Measurements from ENCODE around the gene TSSK2.

Gene TSSK2

GRCh38 chr22:19175026-19175601, 44.0 kb downstream of the TSSK2 start:
- H3K27ac Mint-ChIP-seq: no peak overlapping the region

GRCh38 chr22:19175602-19176174, 44.6 kb downstream of the TSSK2 start:
- Mint-ChIP-seq H3K27me3 (no peaks in the 10 kb centered on the region), H3K9me3 (ENCODE audit: low read depth) (no peaks in the 10 kb centered on the region), H3K4me3 (peak overlapping the region; percentile 9), H3K27ac (peak overlapping the region; percentile 50), H3K4me1 (ENCODE audit: low read depth) (peaks cover 22% of the 10 kb centered on the region), H3K36me3 (peaks cover 3% of the 10 kb centered on the region)

More at GRCh38 chr22:19175026-19175601, 44.0 kb downstream of the TSSK2 start:
- no peak overlapping the region for H3K4me3 Mint-ChIP-seq
- H3K36me3 Mint-ChIP-seq: peaks cover 3% of the 10 kb centered on the region
- H3K4me1 Mint-ChIP-seq (ENCODE audit: low read depth): peaks cover 27% of the 10 kb centered on the region
- no peaks in the 10 kb centered on the region for H3K9me3 Mint-ChIP-seq (ENCODE audit: low read depth)
- H3K27me3 Mint-ChIP-seq: peaks cover 4% of the 10 kb centered on the region

GRCh38 chr22:19176175-19176643, 45.1 kb downstream of the TSSK2 start:
- peak overlapping the region; percentile 9 for H3K4me3 Mint-ChIP-seq
- H3K27me3 Mint-ChIP-seq: no peaks in the 10 kb centered on the region
- H3K9me3 Mint-ChIP-seq (ENCODE audit: low read depth): no peaks in the 10 kb centered on the region
- peaks cover 3% of the 10 kb centered on the region for H3K36me3 Mint-ChIP-seq
- peaks cover 23% of the 10 kb centered on the region for H3K4me1 Mint-ChIP-seq (ENCODE audit: low read depth)
- peak overlapping the region; percentile 50 for H3K27ac Mint-ChIP-seq

DNA sequence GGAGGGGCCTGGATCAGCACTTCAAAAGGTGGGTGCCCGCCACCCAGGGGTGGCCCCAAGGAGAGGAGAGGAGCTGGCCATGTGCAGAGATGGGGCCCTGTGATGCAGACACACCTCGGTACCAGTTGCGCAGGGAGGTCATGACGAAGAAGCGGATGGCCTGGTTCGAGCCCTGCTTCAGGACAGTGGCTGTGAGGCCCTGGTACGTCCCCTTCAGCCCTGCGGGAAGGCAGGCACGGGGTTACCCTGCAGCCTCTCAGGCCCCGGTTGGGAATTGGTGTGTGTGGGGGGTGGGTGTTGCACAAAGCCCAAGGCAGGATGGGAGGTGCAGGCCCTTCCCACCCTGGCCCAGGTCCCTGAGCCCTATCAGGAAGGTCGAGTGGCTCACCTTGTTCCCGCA, 45.6 kb downstream of the TSSK2 start:
- peaks cover 3% of the 10 kb centered on the region for H3K36me3 Mint-ChIP-seq
- H3K27ac Mint-ChIP-seq: no peak overlapping the region
- peaks cover 25% of the 10 kb centered on the region for H3K4me1 Mint-ChIP-seq (ENCODE audit: low read depth)
- H3K9me3 Mint-ChIP-seq (ENCODE audit: low read depth): no peaks in the 10 kb centered on the region
- H3K4me3 Mint-ChIP-seq: peak overlapping the region; percentile 73
- no peaks in the 10 kb centered on the region for H3K27me3 Mint-ChIP-seq

- no peaks in the 10 kb centered on the region for H3K9me3 Mint-ChIP-seq (ENCODE audit: low read depth)
- H3K36me3 Mint-ChIP-seq: peaks cover 3% of the 10 kb centered on the region
- no peaks in the 10 kb centered on the region for H3K27me3 Mint-ChIP-seq
- peak overlapping the region; percentile 76 for H3K4me3 Mint-ChIP-seq
- peaks cover 30% of the 10 kb centered on the region for H3K4me1 Mint-ChIP-seq (ENCODE audit: low read depth)
- H3K27ac Mint-ChIP-seq: no peak overlapping the region
These were observed 46.3 kb downstream of the TSSK2 start for GRCh38 chr22:19177164-19178064.

GRCh38 chr22:19178065-19178656, 47.1 kb downstream of the TSSK2 start:
- Mint-ChIP-seq H3K9me3 (ENCODE audit: low read depth) (no peaks in the 10 kb centered on the region), H3K36me3 (no peaks in the 10 kb centered on the region), H3K4me3 (peak overlapping the region; percentile 49), H3K27me3 (no peaks in the 10 kb centered on the region), H3K4me1 (ENCODE audit: low read depth) (peaks cover 26% of the 10 kb centered on the region), H3K27ac (no peak overlapping the region)

DNA sequence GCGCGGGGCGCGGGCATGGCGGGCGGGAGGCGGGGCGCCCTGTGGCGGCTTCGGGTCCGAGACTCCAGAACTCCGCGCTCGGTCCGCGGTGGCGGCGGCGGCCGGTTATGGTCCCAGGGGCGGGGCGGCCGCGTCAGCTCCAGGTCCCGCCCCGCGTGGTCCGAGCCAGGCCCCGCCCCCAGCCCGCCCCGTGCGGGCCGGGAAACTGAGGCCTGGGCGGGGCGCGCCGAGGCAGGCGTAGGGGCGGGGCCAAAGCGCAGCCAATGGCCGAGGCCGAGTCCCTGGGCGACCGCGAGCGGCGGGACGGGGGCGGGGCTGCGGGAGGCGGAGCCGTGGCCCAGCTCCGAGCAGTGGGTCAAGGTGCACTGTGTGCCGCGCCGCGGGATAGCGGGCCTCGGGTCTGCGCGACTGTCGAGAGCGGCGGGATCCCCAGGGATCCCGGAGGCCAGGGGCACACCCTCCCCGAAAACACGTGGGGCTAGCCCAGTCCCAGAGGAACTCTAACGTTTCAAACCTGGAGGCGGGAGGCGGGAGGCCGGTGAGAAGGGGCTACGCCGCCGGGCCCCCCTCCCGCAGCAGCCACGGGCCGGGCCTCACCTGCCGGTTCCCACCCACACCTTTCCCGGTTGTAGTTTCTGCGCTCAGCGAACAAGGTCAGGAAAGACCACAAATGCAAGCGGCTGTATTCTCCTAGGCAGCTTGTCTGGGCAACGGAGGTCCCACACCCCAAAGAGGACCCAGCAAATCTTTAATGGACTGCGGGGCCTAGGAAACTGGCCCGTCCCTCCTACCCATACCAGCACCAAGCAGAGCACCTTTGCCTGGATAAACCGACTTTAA, 47.8 kb downstream of the TSSK2 start, which contains the start of gene SLC25A1:
Gene SLC25A1, minus strand, starts transcription at position 80 of the 840 bp plus-strand sequence. Its CDS starts 63 bp downstream, at position 17.
- peaks cover 20% of the 10 kb centered on the region for H3K4me1 Mint-ChIP-seq (ENCODE audit: low read depth)
- H3K9me3 Mint-ChIP-seq (ENCODE audit: low read depth): no peaks in the 10 kb centered on the region
- H3K27me3 Mint-ChIP-seq: no peaks in the 10 kb centered on the region
- peak within 1 kb of the TSS; percentile 69 for H3K27ac Mint-ChIP-seq
- H3K4me3 Mint-ChIP-seq: peak within 1 kb of the TSS; percentile 86
- no peaks in the 10 kb centered on the region for H3K36me3 Mint-ChIP-seq

GRCh38 chr22:19179497-19180048, 48.5 kb downstream of the TSSK2 start:
- no peaks in the 10 kb centered on the region for H3K27me3 Mint-ChIP-seq
- peaks cover 19% of the 10 kb centered on the region for H3K4me1 Mint-ChIP-seq (ENCODE audit: low read depth)
- H3K27ac Mint-ChIP-seq: peak overlapping the region; percentile 69

GRCh38 chr22:19180234-19180633, 49.1 kb downstream of the TSSK2 start:
- H3K27ac Mint-ChIP-seq: no peak overlapping the region

More at GRCh38 chr22:19179497-19180048, 48.5 kb downstream of the TSSK2 start:
- H3K4me3 Mint-ChIP-seq: peak overlapping the region; percentile 86
- no peaks in the 10 kb centered on the region for H3K36me3 Mint-ChIP-seq
- H3K9me3 Mint-ChIP-seq (ENCODE audit: low read depth): no peaks in the 10 kb centered on the region

GRCh38 chr22:19180740-19181410, 49.8 kb downstream of the TSSK2 start:
- Mint-ChIP-seq H3K27me3 (no peaks in the 10 kb centered on the region), H3K4me1 (ENCODE audit: low read depth) (peaks cover 18% of the 10 kb centered on the region), H3K27ac (no peak overlapping the region), H3K4me3 (no peak overlapping the region), H3K36me3 (no peaks in the 10 kb centered on the region), H3K9me3 (ENCODE audit: low read depth) (no peaks in the 10 kb centered on the region)

More at GRCh38 chr22:19180234-19180633, 49.1 kb downstream of the TSSK2 start:
- Mint-ChIP-seq H3K36me3 (no peaks in the 10 kb centered on the region), H3K4me3 (no peak overlapping the region), H3K4me1 (ENCODE audit: low read depth) (peaks cover 18% of the 10 kb centered on the region), H3K9me3 (ENCODE audit: low read depth) (no peaks in the 10 kb centered on the region), H3K27me3 (no peaks in the 10 kb centered on the region)

- Mint-ChIP-seq H3K4me3 (no peak overlapping the region), H3K9me3 (ENCODE audit: low read depth) (no peaks in the 10 kb centered on the region), H3K27ac (peak overlapping the region; percentile 16), H3K27me3 (no peaks in the 10 kb centered on the region), H3K36me3 (no peaks in the 10 kb centered on the region), H3K4me1 (ENCODE audit: low read depth) (peaks cover 18% of the 10 kb centered on the region)
These were observed 50.8 kb downstream of the TSSK2 start for GRCh38 chr22:19181786-19182471.

Measured in activated naive CD8-positive, alpha-beta T cell (primary cell).